ENCODE results near the gene CDH15.

The CDH15 gene

DNA sequence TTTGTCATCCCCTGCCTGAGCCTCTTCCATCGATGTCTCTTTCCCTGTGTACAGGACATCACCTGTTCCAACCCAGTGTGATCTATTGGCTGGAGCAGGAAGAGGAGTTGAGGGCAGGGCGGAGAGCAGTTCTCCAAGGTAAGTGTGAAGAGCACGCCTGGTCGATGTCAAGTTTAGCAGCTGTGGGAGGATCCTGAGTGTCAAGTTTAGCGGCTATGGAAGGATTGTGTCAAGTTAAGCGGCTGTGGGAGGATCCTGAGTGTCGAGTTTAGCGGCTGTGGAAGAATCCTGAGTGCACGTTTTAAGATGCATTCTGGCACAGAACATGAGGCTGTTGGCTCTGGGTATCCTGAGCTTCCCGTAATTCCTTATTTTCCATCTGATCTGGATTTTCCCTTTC lies 53.1 kb downstream of the CDH15 start:
- H3K27me3 ChIP-seq (ENCODE audit: insufficient read depth, poor library complexity, severe bottlenecking) = no peaks in the 10 kb centered on the region
- no peak for ATAC-seq (ENCODE audit: low read depth)
- H3K36me3 ChIP-seq (ENCODE audit: low read depth) = peaks cover 64% of the 10 kb centered on the region
- no peak for DNase-seq (ENCODE audit: low spot score)
- H3K4me3 ChIP-seq (ENCODE audit: severe bottlenecking) = no peak overlapping the region
- H3K4me1 ChIP-seq (ENCODE audit: insufficient read depth, poor library complexity, severe bottlenecking) = no peaks in the 10 kb centered on the region
- H3K9me3 ChIP-seq (ENCODE audit: severe bottlenecking) = no peaks in the 10 kb centered on the region
- no peak overlapping the region for H3K27ac ChIP-seq (ENCODE audit: poor library complexity, severe bottlenecking)
- TF ChIP-seq, protein P1, sequence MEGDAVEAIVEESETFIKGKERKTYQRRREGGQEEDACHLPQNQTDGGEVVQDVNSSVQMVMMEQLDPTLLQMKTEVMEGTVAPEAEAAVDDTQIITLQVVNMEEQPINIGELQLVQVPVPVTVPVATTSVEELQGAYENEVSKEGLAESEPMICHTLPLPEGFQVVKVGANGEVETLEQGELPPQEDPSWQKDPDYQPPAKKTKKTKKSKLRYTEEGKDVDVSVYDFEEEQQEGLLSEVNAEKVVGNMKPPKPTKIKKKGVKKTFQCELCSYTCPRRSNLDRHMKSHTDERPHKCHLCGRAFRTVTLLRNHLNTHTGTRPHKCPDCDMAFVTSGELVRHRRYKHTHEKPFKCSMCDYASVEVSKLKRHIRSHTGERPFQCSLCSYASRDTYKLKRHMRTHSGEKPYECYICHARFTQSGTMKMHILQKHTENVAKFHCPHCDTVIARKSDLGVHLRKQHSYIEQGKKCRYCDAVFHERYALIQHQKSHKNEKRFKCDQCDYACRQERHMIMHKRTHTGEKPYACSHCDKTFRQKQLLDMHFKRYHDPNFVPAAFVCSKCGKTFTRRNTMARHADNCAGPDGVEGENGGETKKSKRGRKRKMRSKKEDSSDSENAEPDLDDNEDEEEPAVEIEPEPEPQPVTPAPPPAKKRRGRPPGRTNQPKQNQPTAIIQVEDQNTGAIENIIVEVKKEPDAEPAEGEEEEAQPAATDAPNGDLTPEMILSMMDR (IDR thresholded peaks at IDR 0.05; ENCODE audit: poor library complexity, severe bottlenecking) = no peak

DNA sequence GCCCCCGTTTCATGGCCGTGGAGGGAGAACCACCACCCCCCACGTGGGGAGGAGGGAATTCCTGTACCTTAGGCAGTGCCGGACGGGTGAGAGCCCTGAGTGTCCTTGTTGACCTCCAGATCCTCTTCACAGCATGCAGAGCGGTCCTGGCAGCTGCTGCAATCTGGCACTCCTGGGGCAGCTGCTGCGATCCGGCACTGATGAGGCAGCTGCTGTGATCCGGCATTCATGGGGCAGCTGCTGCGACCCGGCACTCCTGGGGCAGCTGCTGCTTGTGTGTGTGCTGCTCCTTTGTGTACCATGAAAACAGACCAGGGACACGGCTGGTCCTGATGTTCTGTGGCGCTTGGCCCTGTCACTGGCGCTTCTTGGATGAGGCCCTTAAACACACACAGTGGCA lies 58.7 kb downstream of the CDH15 start:
- no peak overlapping the region for H3K27ac ChIP-seq (ENCODE audit: poor library complexity, severe bottlenecking)
- H3K4me3 ChIP-seq (ENCODE audit: severe bottlenecking) = no peak overlapping the region
- H3K9me3 ChIP-seq (ENCODE audit: severe bottlenecking) = no peaks in the 10 kb centered on the region
- TF ChIP-seq, protein P1 (IDR thresholded peaks at IDR 0.05; ENCODE audit: poor library complexity, severe bottlenecking) = no peak
- peaks cover 68% of the 10 kb centered on the region for H3K36me3 ChIP-seq (ENCODE audit: low read depth)
- DNase-seq (ENCODE audit: low spot score) = no peak
- no peak for ATAC-seq (ENCODE audit: low read depth)
- no peaks in the 10 kb centered on the region for H3K4me1 ChIP-seq (ENCODE audit: insufficient read depth, poor library complexity, severe bottlenecking)
- no peaks in the 10 kb centered on the region for H3K27me3 ChIP-seq (ENCODE audit: insufficient read depth, poor library complexity, severe bottlenecking)

DNA sequence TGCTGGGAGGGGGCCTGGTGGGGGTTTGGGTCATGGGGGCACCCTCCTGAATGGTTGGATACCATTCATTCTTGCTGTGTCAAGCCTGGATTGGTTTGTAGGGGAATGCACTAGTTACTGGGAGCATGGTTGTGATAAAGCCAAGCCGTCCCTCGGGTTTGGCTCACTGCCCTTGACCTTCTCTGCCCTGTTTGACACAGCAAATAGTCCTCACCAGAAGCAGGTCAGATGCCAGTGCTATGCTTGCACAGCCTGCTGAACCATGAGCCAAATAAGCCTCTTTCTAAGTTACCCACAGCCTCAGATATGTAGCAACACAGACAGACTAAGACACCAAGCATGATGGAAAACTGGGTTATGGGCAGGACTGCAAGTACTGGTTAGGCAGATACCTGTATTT lies 60.6 kb downstream of the CDH15 start:
- no peak for DNase-seq (ENCODE audit: low spot score)
- Histone ChIP-seq H3K4me3 (ENCODE audit: severe bottlenecking) (no peak overlapping the region), H3K27me3 (ENCODE audit: insufficient read depth, poor library complexity, severe bottlenecking) (no peaks in the 10 kb centered on the region), H3K4me1 (ENCODE audit: insufficient read depth, poor library complexity, severe bottlenecking) (no peaks in the 10 kb centered on the region), H3K9me3 (ENCODE audit: severe bottlenecking) (no peaks in the 10 kb centered on the region), H3K27ac (ENCODE audit: poor library complexity, severe bottlenecking) (no peak overlapping the region), H3K36me3 (ENCODE audit: low read depth) (peaks cover 51% of the 10 kb centered on the region)
- TF ChIP-seq, protein P1 (IDR thresholded peaks at IDR 0.05; ENCODE audit: poor library complexity, severe bottlenecking) = no peak
- ATAC-seq (ENCODE audit: low read depth) = no peak

DNA sequence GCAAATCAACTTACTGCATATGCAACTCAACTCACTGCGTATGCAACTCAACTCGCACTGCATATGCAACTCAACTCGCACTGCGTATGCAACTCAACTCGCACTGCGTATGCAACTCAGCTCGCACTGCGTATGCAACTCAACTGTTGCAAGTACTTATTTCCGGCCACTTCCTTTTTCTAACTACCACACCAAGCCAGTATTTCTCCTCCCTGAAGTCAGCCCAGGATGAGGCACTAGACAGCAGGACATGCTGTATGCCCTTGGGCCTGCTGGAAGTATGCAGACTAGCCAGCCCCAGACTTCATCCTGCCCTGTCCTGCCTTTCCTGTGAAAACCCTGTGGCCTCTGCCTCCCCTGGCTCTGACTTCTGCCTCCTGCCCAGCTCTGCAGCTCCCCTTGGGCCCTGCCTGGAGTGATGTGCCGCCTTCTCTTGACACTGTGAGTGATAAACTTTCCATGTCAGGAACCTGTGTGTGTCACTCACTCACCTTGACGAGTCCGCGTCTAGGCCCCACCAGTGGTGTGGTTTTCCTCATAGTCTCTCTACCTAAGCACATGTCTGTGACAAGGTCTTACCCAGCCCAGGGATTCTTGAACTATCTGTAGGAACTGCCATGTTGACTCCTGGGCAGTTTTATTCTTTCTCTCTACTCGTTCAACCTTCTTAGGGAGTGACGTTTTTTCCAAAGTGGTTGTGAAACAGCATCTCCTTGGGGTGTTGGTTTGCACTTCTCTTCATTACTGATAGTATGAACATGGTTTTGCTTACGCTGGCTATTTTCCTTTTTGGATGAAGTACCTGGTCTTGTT lies 62.3 kb downstream of the CDH15 start:
- Histone ChIP-seq H3K36me3 (ENCODE audit: low read depth) (peaks cover 33% of the 10 kb centered on the region), H3K4me3 (ENCODE audit: severe bottlenecking) (no peak overlapping the region), H3K27me3 (ENCODE audit: insufficient read depth, poor library complexity, severe bottlenecking) (no peaks in the 10 kb centered on the region), H3K27ac (ENCODE audit: poor library complexity, severe bottlenecking) (no peak overlapping the region), H3K9me3 (ENCODE audit: severe bottlenecking) (no peaks in the 10 kb centered on the region), H3K4me1 (ENCODE audit: insufficient read depth, poor library complexity, severe bottlenecking) (no peaks in the 10 kb centered on the region)
- TF ChIP-seq, protein P1 (IDR thresholded peaks at IDR 0.05; ENCODE audit: poor library complexity, severe bottlenecking) = no peak
- no peak for ATAC-seq (ENCODE audit: low read depth)
- DNase-seq (ENCODE audit: low spot score) = no peak

DNA sequence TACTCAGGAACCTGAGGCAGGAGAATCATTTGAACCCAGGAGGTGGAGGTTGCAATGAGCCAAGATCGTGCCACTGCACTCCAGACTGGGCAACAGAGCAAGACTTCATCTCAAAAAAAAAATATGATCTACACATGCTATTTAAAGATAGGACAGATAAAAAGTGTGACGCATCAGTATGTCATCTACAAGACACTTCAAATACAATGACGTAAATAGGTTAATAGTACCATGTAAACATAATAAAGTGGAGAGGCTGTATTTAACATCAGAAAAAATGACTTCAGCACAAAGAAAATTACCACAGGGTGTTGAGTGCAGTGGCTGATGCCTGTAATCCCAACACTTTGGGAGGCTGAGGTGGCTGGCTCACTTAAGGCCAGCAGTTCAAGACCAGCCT lies 66.2 kb downstream of the CDH15 start:
- TF ChIP-seq, protein P1 (IDR thresholded peaks at IDR 0.05; ENCODE audit: poor library complexity, severe bottlenecking) = no peak
- Histone ChIP-seq H3K27ac (ENCODE audit: poor library complexity, severe bottlenecking) (no peak overlapping the region), H3K36me3 (ENCODE audit: low read depth) (peaks cover 11% of the 10 kb centered on the region), H3K9me3 (ENCODE audit: severe bottlenecking) (no peaks in the 10 kb centered on the region), H3K4me1 (ENCODE audit: insufficient read depth, poor library complexity, severe bottlenecking) (no peaks in the 10 kb centered on the region), H3K4me3 (ENCODE audit: severe bottlenecking) (no peak overlapping the region), H3K27me3 (ENCODE audit: insufficient read depth, poor library complexity, severe bottlenecking) (no peaks in the 10 kb centered on the region)
- DNase-seq (ENCODE audit: low spot score) (no peak), ATAC-seq (ENCODE audit: low read depth) (no peak)

Measured in RWPE2 (cell line).